Measurements from ENCODE around the gene GGPS1. TPM values are rescaled to one million over a fixed set of nuclear protein-coding genes. Genes with fewer than 3 reads are reported as not detected.
"Not testable (repeated sequence)": the region's sequence is repeated elsewhere in the genome, so short reads cannot be mapped to it uniquely, and the experiment has no call there.

The GGPS1 gene
- total RNA-seq, 2 donors from 2014 or later = 13.5 to 33.2 TPM

- ATAC-seq (ENCODE audit: insufficient number of reproducible peaks, low FRiP score, low read depth) (peak; percentile 99), DNase-seq (ENCODE audit: low spot score) (peak; percentile 91)
- Histone ChIP-seq H3K36me3 (peaks cover 3% of the 10 kb centered on the region), H3K9me3 (no peaks in the 10 kb centered on the region), H3K4me3 (peak within 1 kb of the TSS; percentile 90), H3K27ac (peak within 1 kb of the TSS; percentile 71 to 80), H3K27me3 (replicated peaks; ENCODE audit: insufficient read depth) (no peaks in the 10 kb centered on the region), H3K4me1 (ENCODE audit: control insufficient read depth in 1 of 2, low read depth in 2 of 2) (peaks cover 4 to 6% of the 10 kb centered on the region in 2 donors)
- TF ChIP-seq CTCF (IDR thresholded peaks at IDR 0.05) = no peak
These were observed 38.9 kb downstream of the GGPS1 start, which contains the start of gene TBCE for GRCh38 chr1:235367000-235367908. TBCE (plus strand) TSS chr1:235367427; CDS start chr1:235380050, 12,623 bp downstream.

- H3K27ac ChIP-seq = no peak overlapping the region
- no peak for ATAC-seq (ENCODE audit: insufficient number of reproducible peaks, low FRiP score, low read depth)
These were observed 40.1 kb downstream of the GGPS1 start for GRCh38 chr1:235368428-235368827.

GRCh38 chr1:235369802-235370201 is 41.4 kb downstream of the GGPS1 start:
- ATAC-seq (ENCODE audit: insufficient number of reproducible peaks, low FRiP score, low read depth) (no peak), DNase-seq (ENCODE audit: low spot score) (no peak)
- no peak for TF ChIP-seq CTCF (IDR thresholded peaks at IDR 0.05)
- Histone ChIP-seq H3K27me3 (replicated peaks; ENCODE audit: insufficient read depth) (no peaks in the 10 kb centered on the region), H3K9me3 (no peaks in the 10 kb centered on the region), H3K27ac (no peak overlapping the region), H3K4me3 (no peak overlapping the region), H3K4me1 (ENCODE audit: control insufficient read depth in 1 of 2, low read depth in 2 of 2) (peaks cover 4 to 6% of the 10 kb centered on the region in 2 donors), H3K36me3 (peaks cover 3% of the 10 kb centered on the region)

More at GRCh38 chr1:235368428-235368827, 40.1 kb downstream of the GGPS1 start:
- Histone ChIP-seq H3K4me3 (peak overlapping the region; percentile 90), H3K27me3 (replicated peaks; ENCODE audit: insufficient read depth) (no peaks in the 10 kb centered on the region), H3K36me3 (peaks cover 3% of the 10 kb centered on the region), H3K9me3 (no peaks in the 10 kb centered on the region), H3K4me1 (ENCODE audit: control insufficient read depth in 1 of 2, low read depth in 2 of 2) (peaks cover 4 to 6% of the 10 kb centered on the region in 2 donors)
- no peak for TF ChIP-seq CTCF (IDR thresholded peaks at IDR 0.05)
- no peak for DNase-seq (ENCODE audit: low spot score)

- DNase-seq (ENCODE audit: low spot score) (no peak), ATAC-seq (ENCODE audit: insufficient number of reproducible peaks, low FRiP score, low read depth) (no peak)
- H3K9me3 ChIP-seq = no peaks in the 10 kb centered on the region
- no peaks in the 10 kb centered on the region for H3K4me1 ChIP-seq (ENCODE audit: control insufficient read depth in 1 of 2, low read depth in 2 of 2)
- no peak for TF ChIP-seq CTCF (IDR thresholded peaks at IDR 0.05)
- no peak overlapping the region for H3K27ac ChIP-seq
- peaks cover 3% of the 10 kb centered on the region for H3K36me3 ChIP-seq
- no peaks in the 10 kb centered on the region for H3K27me3 ChIP-seq (replicated peaks; ENCODE audit: insufficient read depth)
- H3K4me3 ChIP-seq = no peak overlapping the region
These were observed 47.7 kb downstream of the GGPS1 start for GRCh38 chr1:235375919-235376605.

GRCh38 chr1:235378134-235378735 is 49.9 kb downstream of the GGPS1 start:
- H3K36me3 ChIP-seq; H3K4me3 ChIP-seq; H3K9me3 ChIP-seq; DNase-seq (ENCODE audit: low spot score); H3K27ac ChIP-seq; H3K27me3 ChIP-seq (replicated peaks; ENCODE audit: insufficient read depth); ATAC-seq (ENCODE audit: insufficient number of reproducible peaks, low FRiP score, low read depth); H3K4me1 ChIP-seq (ENCODE audit: control insufficient read depth in 1 of 2, low read depth in 2 of 2): not testable (repeated sequence)

GRCh38 chr1:235381955-235382739 is 53.8 kb downstream of the GGPS1 start:
- H3K36me3 ChIP-seq; ATAC-seq (ENCODE audit: insufficient number of reproducible peaks, low FRiP score, low read depth); H3K4me3 ChIP-seq; H3K4me1 ChIP-seq (ENCODE audit: control insufficient read depth in 1 of 2, low read depth in 2 of 2); H3K27me3 ChIP-seq (replicated peaks; ENCODE audit: insufficient read depth); DNase-seq (ENCODE audit: low spot score); H3K27ac ChIP-seq; H3K9me3 ChIP-seq: not testable (repeated sequence)

- H3K27ac ChIP-seq; DNase-seq (ENCODE audit: low spot score); H3K36me3 ChIP-seq; H3K4me3 ChIP-seq; ATAC-seq (ENCODE audit: insufficient number of reproducible peaks, low FRiP score, low read depth); H3K9me3 ChIP-seq; H3K4me1 ChIP-seq (ENCODE audit: control insufficient read depth in 1 of 2, low read depth in 2 of 2); H3K27me3 ChIP-seq (replicated peaks; ENCODE audit: insufficient read depth): not testable (repeated sequence)
These were observed 57.3 kb downstream of the GGPS1 start for GRCh38 chr1:235385633-235386032.
